Measurements from ENCODE around the gene SH2D3C.

The SH2D3C gene

DNA sequence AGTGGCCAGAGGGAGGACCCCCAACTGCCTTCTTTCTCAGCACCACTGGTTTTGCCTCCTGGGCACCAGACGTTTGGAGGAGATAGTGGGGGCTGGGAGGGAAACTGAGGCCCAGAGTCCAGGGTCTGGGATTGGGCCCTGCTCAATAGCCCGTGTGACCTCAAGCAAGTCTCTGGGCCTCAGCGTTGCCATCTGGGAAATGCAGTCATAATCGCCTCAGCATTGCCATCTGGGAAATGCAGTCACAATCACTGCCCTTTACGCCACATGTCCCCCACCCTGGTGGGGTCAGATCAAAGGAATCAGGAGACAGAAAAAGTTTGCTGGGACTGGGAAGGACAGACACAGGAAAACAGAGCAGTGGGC is 1.6 kb downstream of the SH2D3C start:
- Histone ChIP-seq H3K4me1 (ENCODE audit: control insufficient read depth, low read depth, low read length) (no peaks in the 10 kb centered on the region), H3K56ac (ENCODE audit: low read length) (no peak overlapping the region), H2AK5ac (ENCODE audit: low read length) (no peak overlapping the region), H4K8ac (ENCODE audit: low read depth, low read length) (peak overlapping the region; percentile 40), H3K36me3 (ENCODE audit: control insufficient read depth, insufficient read depth, low read length) (no peaks in the 10 kb centered on the region), H3K4me3 (ENCODE audit: low read length) (no peak overlapping the region), H2BK15ac (replicated peaks; ENCODE audit: low read depth) (no peak overlapping the region), H4K5ac (ENCODE audit: low read length) (no peak overlapping the region), H2BK120ac (ENCODE audit: low read depth, low read length) (no peak overlapping the region), H3K27me3 (ENCODE audit: insufficient read depth, low read length, poor library complexity) (no peaks in the 10 kb centered on the region), H2BK5ac (ENCODE audit: low read length) (no peak overlapping the region), H3K4ac (ENCODE audit: low read depth, low read length) (no peak overlapping the region), H3K27ac (ENCODE audit: low read depth, low read length) (no peak overlapping the region), H3K9ac (ENCODE audit: low read length) (no peak overlapping the region), H3K79me1 (ENCODE audit: low read length) (no peaks in the 10 kb centered on the region), H3K79me2 (ENCODE audit: control insufficient read depth, insufficient read depth, low read length) (no peaks in the 10 kb centered on the region), H3K18ac (ENCODE audit: low read length) (no peak overlapping the region), H3K23ac (ENCODE audit: low read length) (no peak overlapping the region), H3K4me2 (ENCODE audit: low read length) (no peak overlapping the region)
- no CpG with 5 or more reads among the region's 5 CpGs for WGBS (ENCODE audit: extremely low coverage, insufficient coverage, low lambda C conversion rate)
- no peak for DNase-seq

DNA sequence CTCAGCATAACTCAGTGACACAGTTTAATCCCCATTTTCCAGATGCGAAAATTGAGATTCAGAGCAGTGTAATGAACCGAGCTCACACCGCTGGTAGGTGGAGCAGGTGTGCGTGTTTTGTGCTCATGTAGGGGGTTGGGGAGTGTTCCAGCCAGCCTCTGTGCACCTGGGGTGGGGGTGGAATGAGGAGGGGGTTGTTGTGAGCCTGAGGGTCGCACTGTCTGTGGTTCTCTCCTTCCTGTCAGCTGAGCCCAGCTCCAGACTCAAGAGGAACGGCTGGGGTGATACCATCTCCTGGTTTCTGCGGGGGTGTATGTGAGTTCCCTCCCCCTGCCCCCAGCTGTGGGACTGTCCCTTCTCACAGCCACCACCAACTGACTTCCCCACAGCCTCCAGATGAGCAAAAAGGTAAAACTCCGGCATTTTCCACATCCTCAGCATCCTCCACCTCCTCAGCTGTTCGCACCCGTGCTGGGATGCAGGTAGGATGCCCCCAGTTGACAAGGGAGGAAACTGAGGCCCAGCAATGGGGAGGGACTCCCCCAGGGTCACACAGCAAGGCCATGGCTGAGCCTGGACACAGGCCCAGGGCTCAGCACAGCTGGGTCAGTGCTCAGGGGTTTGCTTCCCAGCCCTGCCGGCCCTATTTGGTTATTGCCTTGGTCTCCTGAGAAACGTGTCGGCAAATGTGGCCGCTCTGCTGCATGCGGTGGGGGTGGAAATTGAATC is 2.1 kb downstream of the SH2D3C start:
- Histone ChIP-seq H3K27me3 (ENCODE audit: insufficient read depth, low read length, poor library complexity) (no peaks in the 10 kb centered on the region), H3K18ac (ENCODE audit: low read length) (no peak overlapping the region), H3K4ac (ENCODE audit: low read depth, low read length) (no peak overlapping the region), H3K4me1 (ENCODE audit: control insufficient read depth, low read depth, low read length) (peaks cover 2% of the 10 kb centered on the region), H3K36me3 (ENCODE audit: control insufficient read depth, insufficient read depth, low read length) (no peaks in the 10 kb centered on the region), H3K27ac (ENCODE audit: low read depth, low read length) (no peak overlapping the region), H4K8ac (ENCODE audit: low read depth, low read length) (peak overlapping the region; percentile 40), H3K79me1 (ENCODE audit: low read length) (no peaks in the 10 kb centered on the region), H3K79me2 (ENCODE audit: control insufficient read depth, insufficient read depth, low read length) (no peaks in the 10 kb centered on the region), H3K23ac (ENCODE audit: low read length) (no peak overlapping the region), H3K56ac (ENCODE audit: low read length) (peak overlapping the region; percentile 17), H2AK5ac (ENCODE audit: low read length) (no peak overlapping the region), H4K5ac (ENCODE audit: low read length) (no peak overlapping the region), H3K4me3 (ENCODE audit: low read length) (no peak overlapping the region), H2BK15ac (replicated peaks; ENCODE audit: low read depth) (no peak overlapping the region), H3K4me2 (ENCODE audit: low read length) (no peak overlapping the region), H3K9ac (ENCODE audit: low read length) (no peak overlapping the region), H2BK120ac (ENCODE audit: low read depth, low read length) (no peak overlapping the region), H2BK5ac (ENCODE audit: low read length) (no peak overlapping the region)
- no CpG with 5 or more reads among the region's 15 CpGs for WGBS (ENCODE audit: extremely low coverage, insufficient coverage, low lambda C conversion rate)
- peak; percentile 70 for DNase-seq

DNA sequence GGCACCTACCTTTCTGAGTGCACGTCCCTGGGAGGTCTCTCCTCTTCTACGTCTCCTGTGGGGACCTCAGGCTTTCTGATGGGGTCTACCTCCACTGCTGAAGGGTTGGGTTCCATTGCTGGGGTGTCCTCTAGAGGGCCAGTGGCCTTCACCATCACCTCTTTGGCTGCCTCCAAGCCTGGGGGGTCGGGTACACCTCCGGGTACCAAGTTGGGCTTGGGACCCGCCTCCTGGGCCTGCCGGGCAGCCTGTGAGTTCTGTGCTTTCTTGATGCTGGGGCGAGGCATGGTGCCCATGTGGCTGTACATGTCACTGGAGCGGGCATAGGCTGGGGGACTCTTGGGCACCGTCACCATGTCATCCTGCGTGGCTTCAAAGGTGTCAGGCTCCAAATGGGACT is 4.5 kb downstream of the SH2D3C start:
- no peak for DNase-seq
- H3K36me3 ChIP-seq (ENCODE audit: control insufficient read depth, insufficient read depth, low read length), result no peaks in the 10 kb centered on the region
- H3K79me2 ChIP-seq (ENCODE audit: control insufficient read depth, insufficient read depth, low read length), result no peaks in the 10 kb centered on the region
- no peak overlapping the region for H3K4me2 ChIP-seq (ENCODE audit: low read length)
- no peak overlapping the region for H3K9ac ChIP-seq (ENCODE audit: low read length)
- H2BK5ac ChIP-seq (ENCODE audit: low read length), result no peak overlapping the region
- H3K27me3 ChIP-seq (ENCODE audit: insufficient read depth, low read length, poor library complexity), result no peaks in the 10 kb centered on the region
- peaks cover 6% of the 10 kb centered on the region for H3K4me1 ChIP-seq (ENCODE audit: control insufficient read depth, low read depth, low read length)
- no peak overlapping the region for H3K23ac ChIP-seq (ENCODE audit: low read length)
- H2BK15ac ChIP-seq (replicated peaks; ENCODE audit: low read depth), result no peak overlapping the region
- H3K27ac ChIP-seq (ENCODE audit: low read depth, low read length), result no peak overlapping the region
- no peak overlapping the region for H4K8ac ChIP-seq (ENCODE audit: low read depth, low read length)
- H3K56ac ChIP-seq (ENCODE audit: low read length), result no peak overlapping the region
- H2BK120ac ChIP-seq (ENCODE audit: low read depth, low read length), result no peak overlapping the region
- H2AK5ac ChIP-seq (ENCODE audit: low read length), result no peak overlapping the region
- no peak overlapping the region for H3K4me3 ChIP-seq (ENCODE audit: low read length)
- no peak overlapping the region for H3K4ac ChIP-seq (ENCODE audit: low read depth, low read length)
- WGBS (ENCODE audit: extremely low coverage, insufficient coverage, low lambda C conversion rate), result no CpG with 5 or more reads among the region's 10 CpGs
- no peak overlapping the region for H4K5ac ChIP-seq (ENCODE audit: low read length)
- no peak overlapping the region for H3K18ac ChIP-seq (ENCODE audit: low read length)
- H3K79me1 ChIP-seq (ENCODE audit: low read length), result no peaks in the 10 kb centered on the region

DNA sequence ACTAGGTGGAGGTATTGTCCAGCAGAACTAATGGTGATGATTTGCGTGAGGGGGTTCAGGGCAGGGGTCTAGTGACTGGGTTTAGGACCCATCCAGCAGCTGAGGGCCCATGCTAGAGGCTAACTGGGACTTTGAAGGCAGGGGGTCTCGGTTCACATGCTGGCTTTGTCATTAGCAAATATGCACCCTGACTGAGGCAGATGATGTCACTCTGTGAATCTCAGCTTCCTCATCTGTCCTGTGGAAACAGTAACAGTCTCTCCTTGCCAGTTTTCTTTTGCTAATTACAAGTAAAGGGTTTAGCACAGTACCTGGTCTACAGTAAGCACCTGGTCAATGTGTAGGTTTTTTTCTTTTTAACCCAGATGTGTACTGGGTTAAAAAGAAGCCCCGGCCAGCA is 5.2 kb downstream of the SH2D3C start:
- H3K4me3 ChIP-seq (ENCODE audit: low read length), result no peak overlapping the region
- H2BK5ac ChIP-seq (ENCODE audit: low read length), result no peak overlapping the region
- no peak overlapping the region for H3K56ac ChIP-seq (ENCODE audit: low read length)
- H3K4ac ChIP-seq (ENCODE audit: low read depth, low read length), result no peak overlapping the region
- no peaks in the 10 kb centered on the region for H3K36me3 ChIP-seq (ENCODE audit: control insufficient read depth, insufficient read depth, low read length)
- H3K9ac ChIP-seq (ENCODE audit: low read length), result no peak overlapping the region
- H3K79me2 ChIP-seq (ENCODE audit: control insufficient read depth, insufficient read depth, low read length), result no peaks in the 10 kb centered on the region
- no peak overlapping the region for H4K8ac ChIP-seq (ENCODE audit: low read depth, low read length)
- peaks cover 6% of the 10 kb centered on the region for H3K4me1 ChIP-seq (ENCODE audit: control insufficient read depth, low read depth, low read length)
- H4K5ac ChIP-seq (ENCODE audit: low read length), result no peak overlapping the region
- H2BK15ac ChIP-seq (replicated peaks; ENCODE audit: low read depth), result no peak overlapping the region
- no CpG with 5 or more reads among the region's 3 CpGs for WGBS (ENCODE audit: extremely low coverage, insufficient coverage, low lambda C conversion rate)
- no peak overlapping the region for H3K18ac ChIP-seq (ENCODE audit: low read length)
- H3K4me2 ChIP-seq (ENCODE audit: low read length), result no peak overlapping the region
- H3K27me3 ChIP-seq (ENCODE audit: insufficient read depth, low read length, poor library complexity), result no peaks in the 10 kb centered on the region
- no peaks in the 10 kb centered on the region for H3K79me1 ChIP-seq (ENCODE audit: low read length)
- DNase-seq, result no peak
- H2AK5ac ChIP-seq (ENCODE audit: low read length), result no peak overlapping the region
- no peak overlapping the region for H2BK120ac ChIP-seq (ENCODE audit: low read depth, low read length)
- no peak overlapping the region for H3K27ac ChIP-seq (ENCODE audit: low read depth, low read length)
- no peak overlapping the region for H3K23ac ChIP-seq (ENCODE audit: low read length)

DNA sequence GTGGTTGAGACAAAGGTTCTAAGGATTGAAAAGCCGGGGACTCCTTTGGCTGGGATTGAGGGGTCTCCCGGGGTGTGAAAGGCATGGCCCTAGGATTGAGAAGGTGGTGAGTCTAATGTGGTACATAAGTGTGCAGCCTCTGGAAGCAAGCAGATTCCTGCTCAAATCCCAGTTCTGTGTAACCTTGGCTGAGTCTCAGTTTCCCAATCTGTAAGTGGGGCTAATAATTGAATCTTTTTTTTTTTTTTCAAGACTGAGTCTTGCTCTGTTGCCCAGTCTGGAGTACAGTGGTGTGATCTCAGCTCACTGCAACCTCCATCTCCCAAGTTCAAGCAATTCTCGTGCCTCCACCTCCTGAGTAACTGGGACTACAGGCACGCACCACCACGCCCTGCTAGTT is 5.9 kb downstream of the SH2D3C start:
- no peak overlapping the region for H4K8ac ChIP-seq (ENCODE audit: low read depth, low read length)
- H3K23ac ChIP-seq (ENCODE audit: low read length), result no peak overlapping the region
- no peaks in the 10 kb centered on the region for H3K79me2 ChIP-seq (ENCODE audit: control insufficient read depth, insufficient read depth, low read length)
- no peak overlapping the region for H3K18ac ChIP-seq (ENCODE audit: low read length)
- no peak overlapping the region for H3K4me2 ChIP-seq (ENCODE audit: low read length)
- DNase-seq, result no peak
- no peak overlapping the region for H2BK5ac ChIP-seq (ENCODE audit: low read length)
- H3K4me3 ChIP-seq (ENCODE audit: low read length), result no peak overlapping the region
- no peak overlapping the region for H2BK120ac ChIP-seq (ENCODE audit: low read depth, low read length)
- H3K27me3 ChIP-seq (ENCODE audit: insufficient read depth, low read length, poor library complexity), result no peaks in the 10 kb centered on the region
- no peak overlapping the region for H3K56ac ChIP-seq (ENCODE audit: low read length)
- H3K9ac ChIP-seq (ENCODE audit: low read length), result no peak overlapping the region
- H3K4me1 ChIP-seq (ENCODE audit: control insufficient read depth, low read depth, low read length), result peaks cover 6% of the 10 kb centered on the region
- no peaks in the 10 kb centered on the region for H3K79me1 ChIP-seq (ENCODE audit: low read length)
- H4K5ac ChIP-seq (ENCODE audit: low read length), result no peak overlapping the region
- H3K27ac ChIP-seq (ENCODE audit: low read depth, low read length), result no peak overlapping the region
- no peak overlapping the region for H3K4ac ChIP-seq (ENCODE audit: low read depth, low read length)
- no peaks in the 10 kb centered on the region for H3K36me3 ChIP-seq (ENCODE audit: control insufficient read depth, insufficient read depth, low read length)
- WGBS (ENCODE audit: extremely low coverage, insufficient coverage, low lambda C conversion rate), result no CpG with 5 or more reads among the region's 5 CpGs
- no peak overlapping the region for H2AK5ac ChIP-seq (ENCODE audit: low read length)
- no peak overlapping the region for H2BK15ac ChIP-seq (replicated peaks; ENCODE audit: low read depth)

DNA sequence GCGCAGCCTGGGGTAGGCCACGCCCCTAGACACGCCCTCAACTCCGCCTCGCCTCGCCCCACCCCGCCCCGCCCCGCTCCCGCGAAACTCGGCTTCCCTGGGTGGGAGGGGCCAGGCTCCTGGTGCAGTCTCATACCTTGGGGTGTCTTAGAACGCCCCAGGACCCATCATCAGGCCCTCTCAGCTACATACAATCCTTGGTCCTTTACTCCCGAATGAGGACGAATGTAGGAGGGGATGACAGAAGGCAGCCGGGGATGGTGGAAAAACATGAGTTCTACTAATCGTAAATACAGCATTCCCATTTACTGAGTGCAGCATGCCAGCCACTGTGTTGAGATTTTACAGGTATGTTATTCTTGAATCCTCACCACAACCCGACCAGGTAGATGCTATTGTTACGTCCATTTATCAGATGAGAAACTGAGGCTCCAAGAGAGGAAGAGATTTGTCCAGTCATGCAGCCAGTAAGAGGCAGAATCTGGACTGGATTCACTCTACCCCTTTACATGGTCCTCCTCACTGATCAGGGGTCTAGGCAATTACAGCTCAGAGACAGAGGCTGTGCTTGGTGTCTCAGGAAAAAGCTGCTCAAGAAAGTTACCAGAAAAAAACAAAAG is 6.8 kb downstream of the SH2D3C start:
- no peak overlapping the region for H3K27ac ChIP-seq (ENCODE audit: low read depth, low read length)
- H3K18ac ChIP-seq (ENCODE audit: low read length), result no peak overlapping the region
- H3K4me1 ChIP-seq (ENCODE audit: control insufficient read depth, low read depth, low read length), result peaks cover 6% of the 10 kb centered on the region
- H3K79me1 ChIP-seq (ENCODE audit: low read length), result no peaks in the 10 kb centered on the region
- no peak overlapping the region for H3K4ac ChIP-seq (ENCODE audit: low read depth, low read length)
- H2BK5ac ChIP-seq (ENCODE audit: low read length), result no peak overlapping the region
- no peaks in the 10 kb centered on the region for H3K27me3 ChIP-seq (ENCODE audit: insufficient read depth, low read length, poor library complexity)
- H3K9ac ChIP-seq (ENCODE audit: low read length), result peak overlapping the region; percentile 61
- H2BK15ac ChIP-seq (replicated peaks; ENCODE audit: low read depth), result no peak overlapping the region
- H3K23ac ChIP-seq (ENCODE audit: low read length), result no peak overlapping the region
- no peak overlapping the region for H4K8ac ChIP-seq (ENCODE audit: low read depth, low read length)
- no peak overlapping the region for H3K4me3 ChIP-seq (ENCODE audit: low read length)
- H3K56ac ChIP-seq (ENCODE audit: low read length), result peak overlapping the region; percentile 83
- H3K36me3 ChIP-seq (ENCODE audit: control insufficient read depth, insufficient read depth, low read length), result no peaks in the 10 kb centered on the region
- H4K5ac ChIP-seq (ENCODE audit: low read length), result no peak overlapping the region
- no peaks in the 10 kb centered on the region for H3K79me2 ChIP-seq (ENCODE audit: control insufficient read depth, insufficient read depth, low read length)
- no peak overlapping the region for H2BK120ac ChIP-seq (ENCODE audit: low read depth, low read length)
- no peak for DNase-seq
- H2AK5ac ChIP-seq (ENCODE audit: low read length), result no peak overlapping the region
- H3K4me2 ChIP-seq (ENCODE audit: low read length), result peak overlapping the region; percentile 68
- no CpG with 5 or more reads among the region's 19 CpGs for WGBS (ENCODE audit: extremely low coverage, insufficient coverage, low lambda C conversion rate)

All from mesendoderm (in vitro differentiated cells).